GM10266 (cell line): ENCODE results near the gene TMC7.
"Not testable (repeated sequence)": the region's sequence is repeated elsewhere in the genome, so short reads cannot be mapped to it uniquely, and the experiment has no call there.

Source experiments
- DNase-seq: peaks from one replicate; pipeline ENCODE4 v3.0.0; 2012; ENCODE audit errors: extremely low spot score
- TF ChIP-seq, protein P1 (sequence below): IDR thresholded peaks from 2 replicates; pipeline ENCODE4 v1.5.1; 2012; ENCODE audit warnings: mild to moderate bottlenecking, low read depth; ENCODE audit not compliant: control insufficient read depth, insufficient read depth; ENCODE audit errors: missing control alignments

TMC7 gene

DNA sequence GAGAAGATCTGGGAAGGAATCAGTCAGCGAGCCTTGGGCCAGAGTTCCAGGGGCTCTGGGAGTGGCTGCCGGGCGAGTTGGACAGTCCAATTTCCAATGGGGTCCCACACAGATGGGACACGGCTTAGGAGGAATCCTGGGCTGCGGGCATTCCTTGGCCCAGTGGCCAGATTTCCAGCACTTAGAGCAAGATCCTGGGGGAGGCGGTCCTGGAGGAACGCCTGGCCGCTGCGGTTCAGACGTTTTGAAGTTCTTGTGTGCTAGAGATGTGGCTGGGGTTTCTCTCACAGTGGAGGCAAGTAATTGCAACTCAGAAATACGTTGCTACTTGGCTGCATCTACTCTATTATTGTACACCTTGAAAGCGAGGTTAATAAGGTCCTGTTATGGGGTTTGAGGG lies 11.7 kb downstream of the TMC7 start:
- DNase-seq: not testable (repeated sequence)

DNA sequence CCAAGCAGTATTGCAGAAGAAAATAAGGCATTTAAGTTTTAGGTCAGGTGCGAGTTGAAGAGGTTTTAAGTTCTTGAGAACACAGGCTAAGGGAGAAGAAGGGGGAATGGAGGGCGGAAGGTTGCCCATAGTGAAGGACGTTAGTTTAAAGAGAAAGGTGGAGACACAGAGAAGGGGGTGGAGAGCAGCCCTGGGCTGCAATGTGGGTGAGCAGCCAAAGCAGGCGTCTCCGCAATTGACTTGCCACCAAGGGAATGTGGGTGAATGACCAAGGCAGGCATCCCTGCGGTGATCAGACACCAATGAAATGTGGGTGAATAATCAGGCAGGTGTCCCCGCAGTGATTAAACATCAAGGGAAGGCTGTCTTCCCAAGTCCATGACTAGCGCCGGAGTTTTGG lies 12.8 kb downstream of the TMC7 start:
- not testable (repeated sequence) for DNase-seq

DNA sequence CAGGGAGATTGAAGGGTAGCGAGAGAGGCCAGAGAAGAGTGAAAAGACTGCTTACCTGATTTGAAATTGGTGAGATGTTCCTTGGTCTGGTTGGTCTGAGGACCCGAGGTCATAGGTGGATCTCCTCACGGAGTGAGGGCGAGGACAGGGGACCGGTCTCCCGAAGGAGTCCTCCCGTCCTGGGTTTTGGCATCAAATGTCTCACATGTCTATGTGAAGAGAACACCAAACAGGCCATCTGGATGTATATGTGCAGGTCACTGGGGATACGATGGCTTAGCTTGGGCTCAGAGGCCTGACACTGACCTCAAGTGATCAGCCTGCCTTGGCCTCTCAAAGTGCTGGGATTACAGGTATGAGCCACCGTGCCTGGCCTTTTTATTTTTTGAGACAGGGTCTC lies 13.3 kb downstream of the TMC7 start:
- not testable (repeated sequence) for DNase-seq

DNA sequence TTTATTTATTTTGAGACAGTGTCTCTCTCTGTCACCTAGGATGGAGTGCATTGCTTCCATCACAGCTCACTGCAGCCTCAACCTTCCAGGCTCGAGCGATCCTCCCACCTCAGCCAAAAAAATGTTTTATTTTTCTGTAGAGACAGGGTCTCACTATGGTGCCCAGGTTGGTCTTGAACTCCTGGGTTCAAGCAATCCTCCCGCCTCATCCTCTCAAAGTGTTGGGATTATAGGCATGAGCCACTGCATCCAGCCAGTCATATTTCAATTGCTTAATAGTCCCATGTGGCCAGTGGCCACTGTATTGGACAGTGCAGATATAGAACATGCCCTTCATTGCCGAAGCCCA lies 15.3 kb downstream of the TMC7 start:
- DNase-seq: no peak
- TF ChIP-seq, protein P1, sequence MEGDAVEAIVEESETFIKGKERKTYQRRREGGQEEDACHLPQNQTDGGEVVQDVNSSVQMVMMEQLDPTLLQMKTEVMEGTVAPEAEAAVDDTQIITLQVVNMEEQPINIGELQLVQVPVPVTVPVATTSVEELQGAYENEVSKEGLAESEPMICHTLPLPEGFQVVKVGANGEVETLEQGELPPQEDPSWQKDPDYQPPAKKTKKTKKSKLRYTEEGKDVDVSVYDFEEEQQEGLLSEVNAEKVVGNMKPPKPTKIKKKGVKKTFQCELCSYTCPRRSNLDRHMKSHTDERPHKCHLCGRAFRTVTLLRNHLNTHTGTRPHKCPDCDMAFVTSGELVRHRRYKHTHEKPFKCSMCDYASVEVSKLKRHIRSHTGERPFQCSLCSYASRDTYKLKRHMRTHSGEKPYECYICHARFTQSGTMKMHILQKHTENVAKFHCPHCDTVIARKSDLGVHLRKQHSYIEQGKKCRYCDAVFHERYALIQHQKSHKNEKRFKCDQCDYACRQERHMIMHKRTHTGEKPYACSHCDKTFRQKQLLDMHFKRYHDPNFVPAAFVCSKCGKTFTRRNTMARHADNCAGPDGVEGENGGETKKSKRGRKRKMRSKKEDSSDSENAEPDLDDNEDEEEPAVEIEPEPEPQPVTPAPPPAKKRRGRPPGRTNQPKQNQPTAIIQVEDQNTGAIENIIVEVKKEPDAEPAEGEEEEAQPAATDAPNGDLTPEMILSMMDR: no peak

DNA sequence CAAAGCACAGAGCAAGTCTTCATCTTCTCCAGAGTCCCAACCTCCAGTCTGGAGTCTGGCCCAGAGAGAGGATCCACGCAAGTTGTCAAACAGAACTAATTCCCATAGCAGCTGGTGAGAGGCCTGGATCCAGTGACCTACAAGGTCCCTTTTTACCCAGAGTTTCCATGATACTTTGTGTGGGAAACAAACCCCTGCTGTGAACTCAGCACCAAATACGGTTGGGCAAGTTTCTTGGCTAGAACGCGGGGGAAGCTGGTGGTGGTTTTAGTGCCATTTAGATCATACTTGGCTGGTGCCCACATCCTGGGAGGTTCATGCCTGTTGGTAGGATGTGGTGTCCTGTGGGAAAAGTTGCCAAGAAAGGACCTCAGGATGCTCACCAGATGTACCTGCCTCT lies 18.1 kb downstream of the TMC7 start:
- DNase-seq: no peak

DNA sequence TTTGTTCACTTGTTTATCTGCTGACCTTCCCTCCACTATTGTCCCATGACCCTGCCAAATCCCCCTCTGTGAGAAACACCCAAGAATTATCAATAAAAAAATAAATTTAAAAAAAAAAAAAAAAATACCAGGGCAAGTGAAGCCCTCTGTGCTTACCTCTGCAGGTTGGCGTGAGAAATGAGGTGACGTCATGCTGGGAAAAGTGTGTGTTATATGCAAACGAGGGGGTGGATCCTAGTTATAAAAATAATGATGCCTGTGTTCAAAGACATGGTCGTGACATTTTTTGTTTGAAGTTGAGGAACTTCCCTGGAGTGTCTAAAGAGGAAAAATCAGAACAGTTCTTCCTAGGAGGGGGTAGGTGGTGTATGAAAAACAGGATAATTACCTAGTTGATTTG lies 20.2 kb downstream of the TMC7 start:
- TF ChIP-seq, protein P1: no peak
- no peak for DNase-seq

More for the DNA sequence above, 18.1 kb downstream of the TMC7 start:
- TF ChIP-seq, protein P1: no peak

DNA sequence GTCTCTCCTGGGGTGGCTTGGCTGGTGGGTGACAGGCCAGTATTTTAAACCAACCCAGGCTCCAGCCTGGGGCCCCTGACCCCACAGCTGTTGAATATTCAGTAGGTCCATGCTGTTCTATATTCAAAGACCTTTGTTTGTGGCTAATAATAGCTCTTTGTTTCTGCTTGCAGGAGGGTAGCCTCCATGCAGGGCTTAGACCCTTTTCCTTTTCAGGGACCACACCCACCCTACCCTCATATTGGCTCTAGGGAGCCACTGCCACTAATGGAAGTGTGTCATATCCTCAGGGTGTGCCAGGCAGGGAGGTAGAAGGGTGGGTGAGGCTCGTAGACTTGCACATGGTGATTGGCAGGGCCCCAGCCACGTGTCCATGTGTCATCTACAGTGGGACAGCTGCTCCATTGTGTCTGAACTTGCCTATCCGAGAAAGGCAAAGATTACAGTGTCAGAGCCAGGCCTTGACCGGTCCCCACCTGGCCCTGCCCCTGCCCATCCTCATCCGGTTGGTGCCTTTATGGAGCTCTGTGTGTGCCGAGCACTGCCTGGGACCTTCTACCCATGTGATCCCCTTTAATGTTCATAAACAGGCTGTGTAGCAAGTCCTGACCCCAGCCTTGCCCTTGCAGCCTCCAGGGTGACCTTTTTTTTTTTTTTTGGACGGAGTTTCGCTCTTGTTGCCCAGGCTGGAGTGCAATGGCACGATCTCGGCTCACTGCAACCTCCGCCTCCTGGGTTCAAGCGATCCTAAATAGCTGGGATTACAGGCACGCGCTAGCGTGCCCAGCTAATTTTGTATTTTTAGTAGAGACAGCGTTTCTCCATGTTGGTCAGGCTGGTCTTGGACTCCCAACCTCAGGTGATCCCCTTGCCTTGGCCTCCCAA lies 22.1 kb downstream of the TMC7 start:
- TF ChIP-seq, protein P1: no peak
- DNase-seq: no peak

DNA sequence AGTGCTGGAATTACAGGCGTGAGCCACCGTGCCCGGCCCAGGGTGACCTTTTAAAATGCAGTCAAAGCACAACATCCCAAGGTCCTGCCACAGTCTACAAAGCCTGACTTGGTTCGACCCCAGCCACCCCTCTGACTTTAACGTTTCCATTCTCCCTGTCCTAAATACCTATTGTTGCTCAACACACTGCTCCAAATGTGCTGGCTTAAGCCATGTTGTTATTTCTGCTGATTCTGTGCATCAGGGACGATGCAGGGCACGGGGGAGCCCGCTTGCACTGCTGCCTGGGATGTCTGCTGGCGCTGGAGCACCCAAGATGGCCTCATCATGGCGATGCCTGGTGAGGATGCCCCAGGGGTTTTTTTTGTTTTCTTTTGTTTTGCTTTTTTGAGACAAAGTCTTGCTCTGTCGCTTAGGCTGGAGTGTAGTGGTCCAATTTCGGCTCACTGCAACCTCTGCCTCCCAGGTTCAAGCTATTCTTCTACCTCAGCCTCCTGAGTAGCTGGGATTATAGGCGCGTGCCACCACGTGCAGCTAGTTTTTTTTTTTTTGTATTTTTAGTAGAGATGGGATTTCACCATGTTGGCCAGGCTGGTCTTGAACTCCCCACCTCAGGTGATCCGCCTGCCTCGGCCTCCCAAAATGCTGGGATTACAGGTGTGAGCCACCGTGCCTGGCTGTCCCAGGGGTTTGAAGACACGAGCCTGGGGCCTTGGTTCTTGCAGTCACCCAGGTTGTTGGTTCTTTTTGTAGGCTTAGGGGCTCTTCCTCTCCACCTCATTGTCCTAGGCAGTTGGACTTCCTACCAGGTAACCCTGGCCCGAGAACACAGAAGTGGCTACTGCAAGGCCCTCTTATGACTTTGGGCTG lies 22.9 kb downstream of the TMC7 start:
- no peak for DNase-seq
- TF ChIP-seq, protein P1: no peak
